Keratinocyte (primary cell): ENCODE data around the gene CFAP54. TPM values are rescaled to one million over a fixed set of nuclear protein-coding genes. Genes with fewer than 3 reads are reported as not detected.

ENCODE experiments used
- DNase-seq: peaks from one replicate; pipeline ENCODE4 v3.0.0-alpha.2; 2011; ENCODE audit warnings: low read depth, missing footprints, low spot score
- FAIRE-seq: peaks from 2 replicates; lab custom pipeline; 2011; peaks lifted over from hg19 to GRCh38; lab: Jason Lieb, UNC
- H2AFZ ChIP-seq: 2 replicates; pipeline ENCODE4 v1.6.0; 2012; ENCODE audit warnings: low read length, control low read depth, inconsistent platforms; ENCODE audit not compliant: control insufficient read depth
- H3K27ac ChIP-seq: 2 replicates; pipeline ENCODE4 v1.5.1; 2011; ENCODE audit warnings: low read length; ENCODE audit not compliant: control insufficient read depth, insufficient read depth
- H3K27me3 ChIP-seq: 3 replicates; pipeline ENCODE4 v1.6.0; 2011; ENCODE audit warnings: low read length; ENCODE audit not compliant: control insufficient read depth, insufficient read depth; ENCODE audit errors: extremely low read depth
- H3K36me3 ChIP-seq, 2 experiments: 2 replicates in 1 of 2; 3 replicates in 1 of 2; pipeline ENCODE4 v1.5.1; 2011; ENCODE audit warnings: low read length in 2 of 2, mild to moderate bottlenecking in 1 of 2; ENCODE audit not compliant: control insufficient read depth in 2 of 2, insufficient read depth in 2 of 2; ENCODE audit errors: extremely low read depth in 1 of 2
- H3K4me1 ChIP-seq: 3 replicates; pipeline ENCODE4 v1.5.1; 2011; ENCODE audit warnings: low read length; ENCODE audit not compliant: control insufficient read depth, insufficient read depth; ENCODE audit errors: extremely low read depth
- H3K4me2 ChIP-seq: 3 replicates; pipeline ENCODE4 v1.6.0; 2011; ENCODE audit warnings: low read depth, low read length; ENCODE audit not compliant: control insufficient read depth, insufficient read depth; ENCODE audit errors: extremely low read depth
- H3K4me3 ChIP-seq, 3 experiments: fragments of 200-600 bp in 1 of 3; sonication (generic) in 1 of 3; 2 replicates in 2 of 3; 3 replicates in 1 of 3; pipeline ENCODE4 v1.5.1; 2011 to 2016; ENCODE audit warnings: low read length in 3 of 3, mild to moderate bottlenecking in 3 of 3, control low read depth in 2 of 3, inconsistent platforms in 1 of 3, low read depth in 1 of 3, mixed read lengths in 1 of 3, mixed run types in 1 of 3, moderate library complexity in 1 of 3; ENCODE audit not compliant: control insufficient read depth in 2 of 3, insufficient read depth in 2 of 3; ENCODE audit errors: extremely low read depth in 1 of 3
- H3K79me2 ChIP-seq: 2 replicates; pipeline ENCODE4 v1.6.0; 2012; ENCODE audit warnings: low read length; ENCODE audit not compliant: control insufficient read depth, insufficient read depth
- H3K9ac ChIP-seq: 3 replicates; pipeline ENCODE4 v1.6.0; 2011; ENCODE audit warnings: low read length; ENCODE audit not compliant: control insufficient read depth, insufficient read depth; ENCODE audit errors: extremely low read depth
- H3K9me1 ChIP-seq: 3 replicates; pipeline ENCODE4 v1.6.0; 2011; ENCODE audit warnings: low read length; ENCODE audit not compliant: control insufficient read depth, insufficient read depth; ENCODE audit errors: extremely low read depth
- H3K9me3 ChIP-seq: 2 replicates; pipeline ENCODE4 v1.5.1; 2012; ENCODE audit warnings: low read depth, low read length; ENCODE audit not compliant: control insufficient read depth
- H4K20me1 ChIP-seq: 3 replicates; pipeline ENCODE4 v1.6.0; 2011; ENCODE audit warnings: low read length; ENCODE audit not compliant: control insufficient read depth, insufficient read depth; ENCODE audit errors: extremely low read depth
- CTCF ChIP-seq, 3 experiments: IDR thresholded peaks in 1 of 3; conservative IDR thresholded peaks in 1 of 3; optimal IDR thresholded peaks in 1 of 3; 2 replicates in 2 of 3; 3 replicates in 1 of 3; pipeline versions ENCODE3 to v1.5.1; 2011; ENCODE audit warnings: low read length in 3 of 3, mild to moderate bottlenecking in 3 of 3, moderate library complexity in 2 of 3, control low read depth in 1 of 3, inconsistent platforms in 1 of 3; ENCODE audit not compliant: insufficient read depth in 2 of 3; ENCODE audit errors: extremely low read depth in 1 of 3
- EZH2 ChIP-seq: IDR thresholded peaks from one replicate; pipeline ENCODE4 v1.6.1; 2012; ENCODE audit warnings: inconsistent platforms, mild to moderate bottlenecking, low read length, moderate library complexity
- dilution Hi-C: fragments of 300-500 bp; cut with MboI; formaldehyde crosslinking; loops from one replicate; pipeline ENCODE4 v1.7.0; 2020; ENCODE audit warnings: low sequenced_read_pairs; ENCODE audit not compliant: extremely low pct_ligation_motif_present
- polyA plus RNA-seq, 5 experiments: library from polyadenylated mRNA; depleted of rRNA in 3 of 5; stranded (reverse) in 3 of 5; stranded (forward) in 1 of 5; unstranded in 1 of 5; fragments of >200 nt; gene quantifications; 1 replicate in 1 of 5; 2 replicates in 3 of 5; 3 replicates in 1 of 5; pipeline versions ENCODE4 v1.2.1 to v1.2.3, GENCODE V29; 2011 to 2012; ENCODE audit warnings: missing spikeins in 2 of 5, low read depth in 1 of 5, low replicate concordance in 1 of 5

CFAP54 gene
- polyA plus RNA-seq, 1 donor (not counting 4 experiments of a cell fraction or from before 2014, with no cell fraction given), result 1.2 TPM

- Histone ChIP-seq H2AFZ (no peak overlapping the region), H3K9me1 (no peaks in the 10 kb centered on the region), H3K4me1 (no peaks in the 10 kb centered on the region), H3K9me3 (no peaks in the 10 kb centered on the region), H4K20me1 (no peaks in the 10 kb centered on the region), H3K79me2 (no peaks in the 10 kb centered on the region), H3K36me3 (no peaks in the 10 kb centered on the region), H3K4me3 (no peak overlapping the region), H3K4me2 (no peak overlapping the region), H3K9ac (no peak overlapping the region), H3K27me3 (no peaks in the 10 kb centered on the region), H3K27ac (no peak overlapping the region)
- FAIRE-seq (no peak), DNase-seq (no peak)
- dilution Hi-C loops, result no loop called here
- TF ChIP-seq CTCF (optimal IDR thresholded peaks at IDR 0.05 in 1 of 3, IDR thresholded peaks at IDR 0.05 in 1 of 3, conservative IDR thresholded peaks at IDR 0.05 in 1 of 3; ENCODE audit: extremely low read depth in 1 of 3, insufficient read depth in 2 of 3, low read length in 3 of 3), result no peak
- TF ChIP-seq EZH2, result no peak
Measured at GRCh38 chr12:96711364-96711763, 222.0 kb downstream of the CFAP54 start.

- no peak for DNase-seq
- dilution Hi-C loops, result no loop called here
- Histone ChIP-seq H3K9me1 (no peaks in the 10 kb centered on the region), H4K20me1 (no peaks in the 10 kb centered on the region), H3K36me3 (no peaks in the 10 kb centered on the region), H2AFZ (no peak overlapping the region), H3K9me3 (no peaks in the 10 kb centered on the region), H3K79me2 (no peaks in the 10 kb centered on the region), H3K27me3 (no peaks in the 10 kb centered on the region), H3K4me3 (no peak overlapping the region), H3K4me2 (no peak overlapping the region), H3K4me1 (no peaks in the 10 kb centered on the region), H3K9ac (no peak overlapping the region), H3K27ac (no peak overlapping the region)
- no peak for TF ChIP-seq EZH2
- no peak for TF ChIP-seq CTCF (optimal IDR thresholded peaks at IDR 0.05 in 1 of 3, IDR thresholded peaks at IDR 0.05 in 1 of 3, conservative IDR thresholded peaks at IDR 0.05 in 1 of 3; ENCODE audit: extremely low read depth in 1 of 3, insufficient read depth in 2 of 3, low read length in 3 of 3)
- FAIRE-seq, result no peak
Measured at GRCh38 chr12:96714199-96714598, 224.8 kb downstream of the CFAP54 start.
